Measurements from ENCODE around the gene THEMIS.

THEMIS gene

GRCh38 chr6:127792616-127793015 lies 108.2 kb downstream of the THEMIS start:
- Histone ChIP-seq H3K27ac (replicated peaks) (no peak overlapping the region), H3K4me3 (replicated peaks; ENCODE audit: insufficient read depth, low read length) (no peak overlapping the region), H3K27me3 (ENCODE audit: insufficient read depth, poor library complexity, severe bottlenecking) (no peaks in the 10 kb centered on the region)
- DNase-seq (ENCODE audit: low read depth in 1 of 2, low spot score in 1 of 2), result no peak
- TF ChIP-seq POLR2AphosphoS5 (IDR thresholded peaks at IDR 0.05; ENCODE audit: low read depth), result no peak
- no peak for TF ChIP-seq SPI1 (IDR thresholded peaks at IDR 0.05; ENCODE audit: borderline replicate concordance, low read depth)
- TF ChIP-seq CTCF (IDR thresholded peaks at IDR 0.05; ENCODE audit: insufficient read depth, low read length), result no peak
- TF ChIP-seq, protein P1, sequence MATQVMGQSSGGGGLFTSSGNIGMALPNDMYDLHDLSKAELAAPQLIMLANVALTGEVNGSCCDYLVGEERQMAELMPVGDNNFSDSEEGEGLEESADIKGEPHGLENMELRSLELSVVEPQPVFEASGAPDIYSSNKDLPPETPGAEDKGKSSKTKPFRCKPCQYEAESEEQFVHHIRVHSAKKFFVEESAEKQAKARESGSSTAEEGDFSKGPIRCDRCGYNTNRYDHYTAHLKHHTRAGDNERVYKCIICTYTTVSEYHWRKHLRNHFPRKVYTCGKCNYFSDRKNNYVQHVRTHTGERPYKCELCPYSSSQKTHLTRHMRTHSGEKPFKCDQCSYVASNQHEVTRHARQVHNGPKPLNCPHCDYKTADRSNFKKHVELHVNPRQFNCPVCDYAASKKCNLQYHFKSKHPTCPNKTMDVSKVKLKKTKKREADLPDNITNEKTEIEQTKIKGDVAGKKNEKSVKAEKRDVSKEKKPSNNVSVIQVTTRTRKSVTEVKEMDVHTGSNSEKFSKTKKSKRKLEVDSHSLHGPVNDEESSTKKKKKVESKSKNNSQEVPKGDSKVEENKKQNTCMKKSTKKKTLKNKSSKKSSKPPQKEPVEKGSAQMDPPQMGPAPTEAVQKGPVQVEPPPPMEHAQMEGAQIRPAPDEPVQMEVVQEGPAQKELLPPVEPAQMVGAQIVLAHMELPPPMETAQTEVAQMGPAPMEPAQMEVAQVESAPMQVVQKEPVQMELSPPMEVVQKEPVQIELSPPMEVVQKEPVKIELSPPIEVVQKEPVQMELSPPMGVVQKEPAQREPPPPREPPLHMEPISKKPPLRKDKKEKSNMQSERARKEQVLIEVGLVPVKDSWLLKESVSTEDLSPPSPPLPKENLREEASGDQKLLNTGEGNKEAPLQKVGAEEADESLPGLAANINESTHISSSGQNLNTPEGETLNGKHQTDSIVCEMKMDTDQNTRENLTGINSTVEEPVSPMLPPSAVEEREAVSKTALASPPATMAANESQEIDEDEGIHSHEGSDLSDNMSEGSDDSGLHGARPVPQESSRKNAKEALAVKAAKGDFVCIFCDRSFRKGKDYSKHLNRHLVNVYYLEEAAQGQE (IDR thresholded peaks at IDR 0.05; ENCODE audit: insufficient replicate concordance, low read depth), result no peak
- no peak for TF ChIP-seq GABPA (IDR thresholded peaks at IDR 0.05; ENCODE audit: low read depth)

- Histone ChIP-seq H3K27ac (replicated peaks) (no peak overlapping the region), H3K27me3 (ENCODE audit: insufficient read depth, poor library complexity, severe bottlenecking) (no peaks in the 10 kb centered on the region), H3K4me3 (replicated peaks; ENCODE audit: insufficient read depth, low read length) (no peak overlapping the region)
- TF ChIP-seq POLR2AphosphoS5 (IDR thresholded peaks at IDR 0.05; ENCODE audit: low read depth) (no peak), CTCF (IDR thresholded peaks at IDR 0.05; ENCODE audit: insufficient read depth, low read length) (no peak), SPI1 (IDR thresholded peaks at IDR 0.05; ENCODE audit: borderline replicate concordance, low read depth) (no peak), GABPA (IDR thresholded peaks at IDR 0.05; ENCODE audit: low read depth) (no peak)
- TF ChIP-seq, protein P1 (IDR thresholded peaks at IDR 0.05; ENCODE audit: insufficient replicate concordance, low read depth), result no peak
- no peak for DNase-seq (ENCODE audit: low read depth in 1 of 2, low spot score in 1 of 2)
Observed at GRCh38 chr6:127791779-127792528, 108.9 kb downstream of the THEMIS start.

- no peaks in the 10 kb centered on the region for H3K27me3 ChIP-seq (ENCODE audit: insufficient read depth, poor library complexity, severe bottlenecking)
- H3K27ac ChIP-seq (replicated peaks), result no peak overlapping the region
- TF ChIP-seq CTCF (IDR thresholded peaks at IDR 0.05; ENCODE audit: insufficient read depth, low read length) (no peak), POLR2AphosphoS5 (IDR thresholded peaks at IDR 0.05; ENCODE audit: low read depth) (no peak), GABPA (IDR thresholded peaks at IDR 0.05; ENCODE audit: low read depth) (no peak), SPI1 (IDR thresholded peaks at IDR 0.05; ENCODE audit: borderline replicate concordance, low read depth) (no peak)
- TF ChIP-seq, protein P1 (IDR thresholded peaks at IDR 0.05; ENCODE audit: insufficient replicate concordance, low read depth), result no peak
- DNase-seq (ENCODE audit: low read depth in 1 of 2, low spot score in 1 of 2), result no peak
- no peak overlapping the region for H3K4me3 ChIP-seq (replicated peaks; ENCODE audit: insufficient read depth, low read length)
Observed at GRCh38 chr6:127790571-127790970, 110.3 kb downstream of the THEMIS start.

Measured in HL-60 (cell line).